Panc1 (cell line): ENCODE data around the gene VPS50. TPM values are rescaled to one million over a fixed set of nuclear protein-coding genes. Genes with fewer than 3 reads are reported as not detected.

Source experiments
- ATAC-seq: fragments of 200-7000 bp; cut with Tn5 transposase; 2 replicates; pipeline ENCODE4 v1.9.1; 2020; ENCODE audit warnings: mild to moderate bottlenecking, moderate library complexity
- BruUV-seq: library from RNA; stranded (reverse); fragments of 400-500 nt; replicated peaks from 2 replicates; lab custom pipeline; 2021; lab: Mats Ljungman, UMichigan
- CTCF ChIA-PET: fragments of 300-600 bp; sonication (Branson Sonifier 250); formaldehyde crosslinking; loops from one replicate; lab custom pipeline; 2022; ENCODE audit warnings: antibody characterized with exemption; lab: Charles Lee
- POLR2A ChIA-PET: fragments of 300-600 bp; sonication (Branson Sonifier 250); formaldehyde crosslinking; loops from one replicate; lab custom pipeline; 2022; ENCODE audit warnings: antibody characterized with exemption; lab: Charles Lee
- DNase-seq: peaks from one replicate; pipeline ENCODE4 v3.0.0-alpha.2; 2010; ENCODE audit warnings: low read depth, low spot score
- H3K27ac ChIP-seq: 2 replicates; pipeline ENCODE4 v1.5.1; 2011; ENCODE audit warnings: mild to moderate bottlenecking, low read length, inconsistent platforms
- H3K27me3 ChIP-seq: fragments of 200-500 bp; sonication (Bioruptor generic); 2 replicates; pipeline ENCODE4 v1.6.0; 2014; ENCODE audit warnings: low read length, inconsistent platforms; ENCODE audit not compliant: control insufficient read depth, insufficient read depth
- H3K36me3 ChIP-seq: fragments of 200-500 bp; sonication (Bioruptor generic); 2 replicates; pipeline ENCODE4 v1.5.1; 2014; ENCODE audit warnings: inconsistent platforms, mild to moderate bottlenecking, low read length, moderate library complexity; ENCODE audit not compliant: control insufficient read depth, insufficient read depth
- H3K4me1 ChIP-seq: 2 replicates; pipeline ENCODE4 v1.5.1; 2011; ENCODE audit warnings: inconsistent platforms, mild to moderate bottlenecking, low read length, moderate library complexity; ENCODE audit not compliant: control insufficient read depth, insufficient read depth
- H3K4me3 ChIP-seq, 2 experiments: 2 replicates each; pipeline ENCODE4 v1.5.1; 2011 to 2012; ENCODE audit warnings: low read depth in 2 of 2, low read length in 2 of 2, mild to moderate bottlenecking in 2 of 2, inconsistent platforms in 1 of 2, moderate library complexity in 1 of 2
- H3K9me3 ChIP-seq: fragments of 200-500 bp; sonication (Bioruptor generic); 2 replicates; pipeline ENCODE4 v1.5.1; 2014; ENCODE audit warnings: low read depth, mild to moderate bottlenecking, inconsistent platforms, low read length, moderate library complexity; ENCODE audit not compliant: control insufficient read depth, insufficient read depth
- POLR2AphosphoS5 ChIP-seq: IDR thresholded peaks from 2 replicates; pipeline ENCODE4 v1.6.1; 2012; ENCODE audit warnings: mild to moderate bottlenecking, low read depth, low read length, moderate library complexity
- SIN3A ChIP-seq: IDR thresholded peaks from 2 replicates; pipeline ENCODE4 v1.6.1; 2012; ENCODE audit warnings: low read depth, mild to moderate bottlenecking, low read length, moderate library complexity, borderline replicate concordance; ENCODE audit not compliant: insufficient read depth
- TCF7L2 ChIP-seq: IDR thresholded peaks from 2 replicates; pipeline ENCODE4 v1.6.1; 2011; ENCODE audit warnings: mild to moderate bottlenecking, low read depth, low read length, inconsistent platforms
- in situ Hi-C: cut with HindIII; loops from 2 replicates; pipeline ENCODE4 v1.10.0; 2016; ENCODE audit warnings: low sequenced_read_pairs, low pct_unique_long_range_greater_than_20kb
- intact Hi-C: fragments of 100-400 bp; cut with micrococcal nuclease; formaldehyde crosslinking; loops from one replicate; pipeline ENCODE4 v1.10.0; 2022; ENCODE audit not compliant: unreplicated experiment
- total RNA-seq: library from RNA; stranded (reverse); gene quantifications from one replicate; pipeline ENCODE4 v1.2.1, GENCODE V29; 2021; ENCODE audit not compliant: unreplicated experiment
- TF ChIP-seq, protein P1 (sequence below), 2 experiments: IDR thresholded peaks; 2 replicates each; pipeline ENCODE4 v1.6.1; 2011 to 2012; ENCODE audit warnings: low read depth in 2 of 2, control low read depth in 1 of 2, low read length in 1 of 2, mild to moderate bottlenecking in 1 of 2, moderate library complexity in 1 of 2; ENCODE audit not compliant: insufficient read depth in 1 of 2
- TF ChIP-seq, protein P2 (sequence below): fragments of 450-650 bp; IDR thresholded peaks from 2 replicates; pipeline ENCODE4 v1.5.1; 2017; ENCODE audit warnings: mild to moderate bottlenecking

VPS50 gene
- total RNA-seq, 1 experiment from 2014 or later: 14.6 TPM

DNA sequence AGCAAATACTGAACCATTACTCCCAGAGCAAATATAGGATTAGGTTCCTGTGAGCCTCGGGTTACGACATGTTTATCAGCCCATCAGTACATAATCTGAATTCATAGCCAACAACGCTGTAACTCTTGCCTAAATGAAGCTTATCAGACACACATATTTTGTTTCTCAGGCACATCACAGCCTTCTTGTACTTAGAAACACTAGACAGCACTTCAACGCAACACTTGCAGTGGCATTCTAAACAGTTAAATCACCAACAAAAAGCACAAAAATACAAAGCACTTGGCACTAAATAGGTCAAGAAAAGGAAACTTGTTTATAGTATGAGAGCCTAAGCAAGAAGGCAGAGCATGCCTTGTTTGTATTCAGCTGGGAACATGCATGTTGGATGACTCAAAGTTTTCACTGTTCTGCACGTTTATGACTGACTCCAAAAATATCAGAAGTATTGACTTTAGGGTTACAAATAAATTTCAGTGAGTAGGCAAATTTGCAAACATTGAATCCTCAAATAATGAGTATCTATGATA, 75.0 kb downstream of the VPS50 start:
- BruUV-seq: no TSS peak
- Histone ChIP-seq H3K4me1 (no peaks in the 10 kb centered on the region), H3K27me3 (no peaks in the 10 kb centered on the region), H3K27ac (no peak overlapping the region), H3K9me3 (no peaks in the 10 kb centered on the region), H3K36me3 (no peaks in the 10 kb centered on the region), H3K4me3 (no peak overlapping the region)
- no peak for TF ChIP-seq SIN3A
- TF ChIP-seq, protein P1, sequence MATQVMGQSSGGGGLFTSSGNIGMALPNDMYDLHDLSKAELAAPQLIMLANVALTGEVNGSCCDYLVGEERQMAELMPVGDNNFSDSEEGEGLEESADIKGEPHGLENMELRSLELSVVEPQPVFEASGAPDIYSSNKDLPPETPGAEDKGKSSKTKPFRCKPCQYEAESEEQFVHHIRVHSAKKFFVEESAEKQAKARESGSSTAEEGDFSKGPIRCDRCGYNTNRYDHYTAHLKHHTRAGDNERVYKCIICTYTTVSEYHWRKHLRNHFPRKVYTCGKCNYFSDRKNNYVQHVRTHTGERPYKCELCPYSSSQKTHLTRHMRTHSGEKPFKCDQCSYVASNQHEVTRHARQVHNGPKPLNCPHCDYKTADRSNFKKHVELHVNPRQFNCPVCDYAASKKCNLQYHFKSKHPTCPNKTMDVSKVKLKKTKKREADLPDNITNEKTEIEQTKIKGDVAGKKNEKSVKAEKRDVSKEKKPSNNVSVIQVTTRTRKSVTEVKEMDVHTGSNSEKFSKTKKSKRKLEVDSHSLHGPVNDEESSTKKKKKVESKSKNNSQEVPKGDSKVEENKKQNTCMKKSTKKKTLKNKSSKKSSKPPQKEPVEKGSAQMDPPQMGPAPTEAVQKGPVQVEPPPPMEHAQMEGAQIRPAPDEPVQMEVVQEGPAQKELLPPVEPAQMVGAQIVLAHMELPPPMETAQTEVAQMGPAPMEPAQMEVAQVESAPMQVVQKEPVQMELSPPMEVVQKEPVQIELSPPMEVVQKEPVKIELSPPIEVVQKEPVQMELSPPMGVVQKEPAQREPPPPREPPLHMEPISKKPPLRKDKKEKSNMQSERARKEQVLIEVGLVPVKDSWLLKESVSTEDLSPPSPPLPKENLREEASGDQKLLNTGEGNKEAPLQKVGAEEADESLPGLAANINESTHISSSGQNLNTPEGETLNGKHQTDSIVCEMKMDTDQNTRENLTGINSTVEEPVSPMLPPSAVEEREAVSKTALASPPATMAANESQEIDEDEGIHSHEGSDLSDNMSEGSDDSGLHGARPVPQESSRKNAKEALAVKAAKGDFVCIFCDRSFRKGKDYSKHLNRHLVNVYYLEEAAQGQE (IDR thresholded peaks at IDR 0.05; ENCODE audit: insufficient read depth in 1 of 2, low read depth in 2 of 2, low read length in 1 of 2): no peak
- no peak for TF ChIP-seq TCF7L2
- TF ChIP-seq POLR2AphosphoS5: no peak
- TF ChIP-seq, protein P2, sequence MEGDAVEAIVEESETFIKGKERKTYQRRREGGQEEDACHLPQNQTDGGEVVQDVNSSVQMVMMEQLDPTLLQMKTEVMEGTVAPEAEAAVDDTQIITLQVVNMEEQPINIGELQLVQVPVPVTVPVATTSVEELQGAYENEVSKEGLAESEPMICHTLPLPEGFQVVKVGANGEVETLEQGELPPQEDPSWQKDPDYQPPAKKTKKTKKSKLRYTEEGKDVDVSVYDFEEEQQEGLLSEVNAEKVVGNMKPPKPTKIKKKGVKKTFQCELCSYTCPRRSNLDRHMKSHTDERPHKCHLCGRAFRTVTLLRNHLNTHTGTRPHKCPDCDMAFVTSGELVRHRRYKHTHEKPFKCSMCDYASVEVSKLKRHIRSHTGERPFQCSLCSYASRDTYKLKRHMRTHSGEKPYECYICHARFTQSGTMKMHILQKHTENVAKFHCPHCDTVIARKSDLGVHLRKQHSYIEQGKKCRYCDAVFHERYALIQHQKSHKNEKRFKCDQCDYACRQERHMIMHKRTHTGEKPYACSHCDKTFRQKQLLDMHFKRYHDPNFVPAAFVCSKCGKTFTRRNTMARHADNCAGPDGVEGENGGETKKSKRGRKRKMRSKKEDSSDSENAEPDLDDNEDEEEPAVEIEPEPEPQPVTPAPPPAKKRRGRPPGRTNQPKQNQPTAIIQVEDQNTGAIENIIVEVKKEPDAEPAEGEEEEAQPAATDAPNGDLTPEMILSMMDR: no peak
- no peak for ATAC-seq
- POLR2A ChIA-PET: no interaction called here
- no peak for DNase-seq
- in situ Hi-C loops (no loop called here), intact Hi-C loops (no loop called here)
- CTCF ChIA-PET: interaction anchor here (0.6 kb wide), 1 partner anchor 10 kb away, joined by 3 read pairs; no protein-coding TSS in a partner anchor

DNA sequence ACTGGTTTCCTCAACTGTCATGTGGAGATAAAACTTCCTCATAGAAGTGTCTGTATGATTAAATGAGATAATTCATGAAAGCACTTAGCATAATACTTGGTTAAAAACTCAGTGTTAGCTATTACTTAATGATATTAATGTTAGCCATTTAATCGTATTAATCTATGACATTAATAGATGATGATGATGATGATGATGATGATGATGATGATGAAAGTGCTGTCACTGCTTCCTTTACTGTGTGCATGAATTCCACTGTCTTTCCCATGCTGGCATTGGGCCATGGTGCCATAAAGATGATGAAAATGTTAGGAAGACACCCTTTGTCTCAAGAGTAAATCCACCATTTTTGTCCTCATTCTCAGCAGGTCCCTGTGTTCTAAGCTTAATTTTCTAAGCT, 75.8 kb downstream of the VPS50 start:
- in situ Hi-C loops: no loop called here

DNA sequence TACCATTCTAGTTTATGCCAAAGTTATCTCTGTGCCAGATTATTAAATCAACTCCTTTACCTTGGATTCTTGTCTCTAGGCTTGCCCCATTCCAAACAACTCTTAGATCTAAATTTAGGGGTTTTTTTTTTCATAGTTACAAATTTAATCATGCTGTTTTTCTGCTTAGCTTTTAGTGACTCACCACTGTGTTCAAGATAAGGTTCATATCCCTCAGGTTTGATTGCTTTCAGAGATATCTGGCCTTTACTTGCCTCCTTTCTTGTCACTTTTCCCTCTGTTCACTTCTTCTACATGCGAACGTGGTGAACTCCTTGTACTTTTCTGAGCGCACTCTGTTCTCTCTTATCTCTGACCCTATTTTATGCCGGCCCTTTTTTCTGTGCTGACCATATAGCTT, 78.2 kb downstream of the VPS50 start:
- CTCF ChIA-PET: no interaction called here
- DNase-seq: no peak
- H3K9me3 ChIP-seq: no peaks in the 10 kb centered on the region

More for the DNA sequence above, 75.8 kb downstream of the VPS50 start:
- intact Hi-C loops: no loop called here
- ATAC-seq: no peak
- H3K27me3 ChIP-seq: no peaks in the 10 kb centered on the region
- BruUV-seq: no TSS peak
- TF ChIP-seq SIN3A: no peak
- no peak overlapping the region for H3K27ac ChIP-seq
- no peak for DNase-seq
- H3K36me3 ChIP-seq: no peaks in the 10 kb centered on the region
- ChIA-PET CTCF (no interaction called here), POLR2A (no interaction called here)
- H3K9me3 ChIP-seq: no peaks in the 10 kb centered on the region
- no peaks in the 10 kb centered on the region for H3K4me1 ChIP-seq
- H3K4me3 ChIP-seq: no peak overlapping the region

More for the DNA sequence above, 78.2 kb downstream of the VPS50 start:
- TF ChIP-seq TCF7L2 (no peak), SIN3A (no peak), POLR2AphosphoS5 (no peak)
- TF ChIP-seq, protein P1 (IDR thresholded peaks at IDR 0.05; ENCODE audit: insufficient read depth in 1 of 2, low read depth in 2 of 2, low read length in 1 of 2): no peak
- TF ChIP-seq, protein P2: no peak
- Histone ChIP-seq H3K27me3 (no peaks in the 10 kb centered on the region), H3K4me3 (no peak overlapping the region), H3K27ac (no peak overlapping the region), H3K36me3 (no peaks in the 10 kb centered on the region), H3K4me1 (no peaks in the 10 kb centered on the region)
- intact Hi-C loops (no loop called here), in situ Hi-C loops (no loop called here)
- no TSS peak for BruUV-seq
- no peak for ATAC-seq
- POLR2A ChIA-PET: no interaction called here
